Right lobe of liver (tissue), 6 donors: Measurements from ENCODE around the gene ZNF580. TPM values are rescaled to one million over a fixed set of nuclear protein-coding genes. Genes with fewer than 3 reads are reported as not detected.
A peak's percentile ranks its signal among the peaks of the same experiment; 100 is the strongest.

Source experiments
- ATAC-seq, 4 donors: fragments of 200-7000 bp; cut with Tn5 transposase; one replicate each; pipeline ENCODE4 v1.9.1; 2020; ENCODE audit warnings: mild to moderate bottlenecking in 4 of 4, moderate library complexity in 4 of 4
- DNase-seq, 3 donors: peaks; one replicate each; pipeline ENCODE4 v3.0.0-alpha.2; 2020
- H3K27ac ChIP-seq, 3 donors: fragments of 200-600 bp; one replicate each; pipeline ENCODE4 v1.8.0; 2022
- H3K27me3 ChIP-seq, 2 donors: fragments of 200-600 bp; one replicate each; pipeline ENCODE4 v1.8.0; 2022
- H3K36me3 ChIP-seq, 4 donors: fragments of 200-600 bp; sonication (generic) in 1 of 4; one replicate each; pipeline versions ENCODE4 v1.5.1 to v1.8.0; 2017 to 2022; ENCODE audit warnings: control low read depth in 1 of 4
- H3K4me1 ChIP-seq, 4 donors: fragments of 200-600 bp; sonication (generic) in 1 of 4; one replicate each; pipeline versions ENCODE4 v1.5.1 to v1.8.0; 2017 to 2022; ENCODE audit warnings: control low read depth in 1 of 4
- H3K4me3 ChIP-seq, 3 donors: fragments of 200-600 bp; one replicate each; pipeline ENCODE4 v1.8.0; 2022
- H3K9me3 ChIP-seq, 4 donors: fragments of 200-600 bp; sonication (generic) in 1 of 4; one replicate each; pipeline versions ENCODE4 v1.5.1 to v1.8.0; 2017 to 2022; ENCODE audit warnings: control low read depth in 1 of 4
- CTCF ChIP-seq, 4 donors: fragments of 200-600 bp in 3 of 4; fragments of 450-650 bp in 1 of 4; IDR thresholded peaks; one replicate each; pipeline versions ENCODE4 v1.5.1 to v1.8.0; 2016 to 2022; ENCODE audit warnings: antibody characterized with exemption in 4 of 4, mild to moderate bottlenecking in 2 of 4
- POLR2A ChIP-seq: fragments of 450-650 bp; IDR thresholded peaks from one replicate; pipeline ENCODE4 v1.6.1; 2017; ENCODE audit warnings: antibody characterized with exemption, mild to moderate bottlenecking
- WGBS: methylation state at CpG from one replicate; pipeline ENCODE4 v1.1.6; 2018; ENCODE audit warnings: low coverage, low lambda C conversion rate; ENCODE audit not compliant: insufficient coverage; ENCODE audit errors: missing lambda C conversion rate; 5-methylcytosine and 5-hydroxymethylcytosine counted together
- intact Hi-C, 2 donors: fragments of 100-400 bp; cut with DNase I; formaldehyde crosslinking; loops; one replicate each; pipeline versions ENCODE4 v1.11.2 to v1.14.1; 2022
- total RNA-seq, 6 experiments: library from RNA; depleted of rRNA in 2 of 6; stranded (reverse); fragments of >200 nt in 2 of 6; fragmentation: NEBNext Ultra II Directional in 3 of 6; extraction: Animal tissue kit (Norgen Biotek cat#: 25700) in 3 of 6; gene quantifications; one replicate each; pipeline versions ENCODE4 v1.1.0 to v1.2.4, GENCODE V29; 2016 to 2023
- donor health status: DM: no; HTN: yes; CAD: no.
- donor health status: DM: no; HTN: no; CAD: no.
- donor health status: DM: no; HTN: no; CAD: no.
- donor health status: DM: no; HTN: yes; CAD: no.
- donor health status: DM: no; HTN: yes; CAD: no.

ZNF580 gene
- total RNA-seq, 6 experiments from 2014 or later = 5.4 to 11.6 (median 6.5) TPM

- no peak for DNase-seq
Measured at GRCh38 chr19:55667006-55667381, 26.2 kb downstream of the ZNF580 start.

GRCh38 chr19:55667511-55667910 lies 26.7 kb downstream of the ZNF580 start:
- H3K27ac ChIP-seq = no peak overlapping the region
- ATAC-seq (no peak), DNase-seq (no peak)
- no peaks in the 10 kb centered on the region for H3K4me1 ChIP-seq
- H3K27me3 ChIP-seq = no peaks in the 10 kb centered on the region
- no peak overlapping the region for H3K4me3 ChIP-seq
- peaks cover 17 to 80% (median 36%) of the 10 kb centered on the region in 4 donors for H3K36me3 ChIP-seq
- H3K9me3 ChIP-seq = no peaks in the 10 kb centered on the region
- intact Hi-C loops = no loop called here
- 80% methylated on average over 4 of the region's 12 CpGs for WGBS
- TF ChIP-seq CTCF (IDR thresholded peaks at IDR 0.05) (no peak), POLR2A (no peak)

More at GRCh38 chr19:55667006-55667381, 26.2 kb downstream of the ZNF580 start:
- Histone ChIP-seq H3K4me1 (no peaks in the 10 kb centered on the region), H3K36me3 (peaks cover 17 to 78% (median 38%) of the 10 kb centered on the region in 4 donors), H3K27me3 (no peaks in the 10 kb centered on the region), H3K4me3 (no peak overlapping the region), H3K9me3 (no peaks in the 10 kb centered on the region), H3K27ac (no peak overlapping the region)
- intact Hi-C loops = no loop called here
- ATAC-seq = no peak
- WGBS = 100% methylated on average over 1 of the region's 4 CpGs
- TF ChIP-seq CTCF (IDR thresholded peaks at IDR 0.05) (no peak), POLR2A (no peak)

DNA sequence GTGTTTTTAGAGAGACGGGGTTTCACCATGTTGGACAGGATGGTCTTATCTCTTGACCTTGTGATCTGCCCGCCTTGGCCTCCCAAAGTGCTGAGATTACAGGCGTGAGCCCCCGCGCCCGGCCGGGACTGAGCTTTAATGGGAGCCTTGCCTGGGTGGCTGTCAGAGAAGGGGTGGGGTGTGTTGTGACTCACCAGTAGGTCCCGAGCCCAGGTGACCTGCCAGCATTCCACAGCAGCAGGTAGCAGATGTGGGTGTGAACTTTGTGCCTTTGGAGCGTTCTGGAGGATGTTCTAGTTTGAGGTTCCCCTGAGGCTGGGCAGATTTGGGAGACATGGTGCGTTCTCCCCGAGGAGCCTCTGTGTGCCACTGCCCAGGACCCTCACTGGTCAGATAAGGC lies 27.2 kb downstream of the ZNF580 start:
- Histone ChIP-seq H3K9me3 (no peaks in the 10 kb centered on the region), H3K36me3 (peaks cover 17 to 80% (median 33%) of the 10 kb centered on the region in 4 donors), H3K4me1 (no peaks in the 10 kb centered on the region), H3K27me3 (no peaks in the 10 kb centered on the region), H3K4me3 (no peak overlapping the region), H3K27ac (no peak overlapping the region)
- intact Hi-C loops = no loop called here
- ATAC-seq (peak in 1 of 4 donors; percentile 39), DNase-seq (no peak)
- no CpG with 5 or more reads among the region's 11 CpGs for WGBS
- no peak for TF ChIP-seq CTCF (IDR thresholded peaks at IDR 0.05)
- TF ChIP-seq POLR2A = no peak

DNA sequence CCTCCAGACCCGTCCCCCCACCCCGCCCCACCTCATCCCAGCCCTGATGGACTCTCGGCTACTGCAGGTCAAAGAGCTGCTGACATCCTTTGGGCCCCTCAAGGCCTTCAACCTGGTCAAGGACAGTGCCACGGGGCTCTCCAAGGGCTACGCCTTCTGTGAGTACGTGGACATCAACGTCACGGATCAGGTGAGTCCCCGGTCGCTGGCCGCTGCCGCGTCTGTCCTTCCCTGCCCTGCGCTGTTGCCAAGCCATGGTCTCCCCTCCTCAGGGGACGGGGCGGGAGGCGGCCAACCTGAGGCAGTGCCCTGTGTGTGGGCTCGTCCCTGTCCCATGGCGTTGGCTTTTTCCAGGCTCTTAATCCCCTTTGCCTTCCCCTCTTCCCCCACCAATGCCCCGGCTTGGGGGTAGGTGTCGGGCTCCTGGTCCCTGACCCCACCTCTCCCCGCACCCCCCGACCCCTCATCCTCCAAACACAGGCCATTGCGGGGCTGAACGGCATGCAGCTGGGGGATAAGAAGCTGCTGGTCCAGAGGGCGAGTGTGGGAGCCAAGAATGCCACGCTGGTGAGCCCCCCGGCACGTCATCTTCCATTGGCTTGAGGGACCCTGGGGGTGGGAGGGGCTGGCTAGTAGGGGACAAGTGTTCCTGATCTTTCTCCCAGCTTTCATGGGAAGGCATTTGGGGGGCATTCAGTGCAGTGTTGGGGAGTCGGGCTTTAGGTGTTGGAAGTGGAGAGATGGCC lies 28.0 kb downstream of the ZNF580 start:
- H3K4me1 ChIP-seq = no peaks in the 10 kb centered on the region
- WGBS = 85% methylated on average over 4 of the region's 30 CpGs
- intact Hi-C loops = no loop called here
- no peak overlapping the region for H3K4me3 ChIP-seq
- no peaks in the 10 kb centered on the region for H3K27me3 ChIP-seq
- no peak overlapping the region for H3K27ac ChIP-seq
- TF ChIP-seq POLR2A (no peak), CTCF (IDR thresholded peaks at IDR 0.05) (no peak)
- ATAC-seq (no peak), DNase-seq (no peak)
- no peaks in the 10 kb centered on the region for H3K9me3 ChIP-seq
- peaks cover 14 to 76% (median 29%) of the 10 kb centered on the region in 4 donors for H3K36me3 ChIP-seq
